ENCODE measurements around the gene RUBCN. TPM values are rescaled to one million over a fixed set of nuclear protein-coding genes. Genes with fewer than 3 reads are reported as not detected.
A peak's percentile ranks its signal among the peaks of the same experiment; 100 is the strongest.

RUBCN gene
- total and polyA plus RNA-seq, 10 of the 15 experiments (the other 5 are each of a cell fraction or from before 2014, with no cell fraction given) = 15.5 to 79.9 (median 40.4) TPM

DNA sequence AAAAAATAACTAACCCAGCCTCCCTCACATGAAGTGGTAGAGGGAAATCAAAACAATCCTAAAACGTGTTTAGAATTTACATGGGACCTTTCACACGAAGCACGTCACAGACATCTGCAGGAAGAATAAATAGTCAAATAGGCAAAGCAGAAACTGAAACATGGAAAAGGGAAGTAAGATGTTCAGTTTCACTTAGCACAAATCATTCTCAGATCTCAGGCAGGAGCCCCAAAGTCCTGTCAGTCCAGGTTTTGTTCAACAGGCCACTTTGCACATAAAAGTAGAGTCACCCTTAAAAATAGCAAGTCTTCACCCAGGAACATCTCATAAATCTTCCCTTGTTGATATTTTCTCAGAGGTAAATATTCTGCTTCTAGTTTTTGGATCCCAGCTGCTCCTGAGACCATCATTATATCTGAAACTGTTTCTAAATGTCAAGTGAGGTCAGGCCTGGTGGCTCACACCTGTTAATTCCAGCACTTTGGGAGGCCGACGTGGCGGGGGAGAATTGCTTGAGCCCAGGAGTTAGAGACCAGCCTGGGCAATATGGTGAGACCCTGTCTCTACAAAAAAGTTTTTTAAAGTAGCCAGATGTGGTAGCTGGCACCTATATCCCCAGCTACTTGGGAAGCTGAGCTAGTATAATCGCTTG lies 1.9 kb downstream of the RUBCN start (continued):
- TF ChIP-seq WRNIP1 (IDR thresholded peaks at IDR 0.05; ENCODE audit: borderline replicate concordance, low read depth, low read length) (no peak), CHD4 (IDR thresholded peaks at IDR 0.05) (no peak), MEF2B (IDR thresholded peaks at IDR 0.05; ENCODE audit: partially characterized antibody, poor library complexity, severe bottlenecking) (peak; percentile 29), E2F4 (IDR thresholded peaks at IDR 0.05; ENCODE audit: low read depth, low read length) (no peak), EP300 (IDR thresholded peaks at IDR 0.05; ENCODE audit: borderline replicate concordance in 1 of 2, control insufficient read depth in 1 of 2, low read depth in 2 of 2, low read length in 2 of 2) (peak; percentile 92 to 94; a peak in 3 of 4 replicates), SREBF2 (IDR thresholded peaks at IDR 0.05; ENCODE audit: low read length) (no peak), PBX3 (IDR thresholded peaks at IDR 0.05; ENCODE audit: insufficient replicate concordance, low read depth, low read length) (peak; percentile 34), TCF3 (IDR thresholded peaks at IDR 0.05; ENCODE audit: borderline replicate concordance, insufficient read depth, low read depth, low read length) (0 out of 2 replicates have a peak, but pooled peaks have one; percentile 29), ZNF24 (IDR thresholded peaks at IDR 0.05) (0 out of 2 replicates have a peak, but pooled peaks have one; percentile 4), CHD1 (IDR thresholded peaks at IDR 0.05; ENCODE audit: low read depth, low read length) (no peak), CTCF (IDR thresholded peaks at IDR 0.05 in 2 of 3, conservative IDR thresholded peaks at IDR 0.05 in 1 of 3; ENCODE audit: control insufficient read depth in 2 of 3, extremely low read depth in 1 of 3, insufficient read depth in 1 of 3, low read depth in 3 of 3, low read length in 3 of 3) (no peak), LARP7 (IDR thresholded peaks at IDR 0.05) (no peak), SKIL (IDR thresholded peaks at IDR 0.05; ENCODE audit: low read depth, poor library complexity, severe bottlenecking) (peak; percentile 73), ZNF274 (IDR thresholded peaks at IDR 0.05; ENCODE audit: insufficient read depth, insufficient read length) (no peak), ESRRA (IDR thresholded peaks at IDR 0.05; ENCODE audit: low read length) (no peak)
- TF ChIP-seq, protein P1, sequence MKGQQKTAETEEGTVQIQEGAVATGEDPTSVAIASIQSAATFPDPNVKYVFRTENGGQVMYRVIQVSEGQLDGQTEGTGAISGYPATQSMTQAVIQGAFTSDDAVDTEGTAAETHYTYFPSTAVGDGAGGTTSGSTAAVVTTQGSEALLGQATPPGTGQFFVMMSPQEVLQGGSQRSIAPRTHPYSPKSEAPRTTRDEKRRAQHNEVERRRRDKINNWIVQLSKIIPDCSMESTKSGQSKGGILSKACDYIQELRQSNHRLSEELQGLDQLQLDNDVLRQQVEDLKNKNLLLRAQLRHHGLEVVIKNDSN (IDR thresholded peaks at IDR 0.05; ENCODE audit: borderline replicate concordance, extremely low read length, insufficient read depth, low read depth, low read length) = no peak
- TF ChIP-seq, protein P2, sequence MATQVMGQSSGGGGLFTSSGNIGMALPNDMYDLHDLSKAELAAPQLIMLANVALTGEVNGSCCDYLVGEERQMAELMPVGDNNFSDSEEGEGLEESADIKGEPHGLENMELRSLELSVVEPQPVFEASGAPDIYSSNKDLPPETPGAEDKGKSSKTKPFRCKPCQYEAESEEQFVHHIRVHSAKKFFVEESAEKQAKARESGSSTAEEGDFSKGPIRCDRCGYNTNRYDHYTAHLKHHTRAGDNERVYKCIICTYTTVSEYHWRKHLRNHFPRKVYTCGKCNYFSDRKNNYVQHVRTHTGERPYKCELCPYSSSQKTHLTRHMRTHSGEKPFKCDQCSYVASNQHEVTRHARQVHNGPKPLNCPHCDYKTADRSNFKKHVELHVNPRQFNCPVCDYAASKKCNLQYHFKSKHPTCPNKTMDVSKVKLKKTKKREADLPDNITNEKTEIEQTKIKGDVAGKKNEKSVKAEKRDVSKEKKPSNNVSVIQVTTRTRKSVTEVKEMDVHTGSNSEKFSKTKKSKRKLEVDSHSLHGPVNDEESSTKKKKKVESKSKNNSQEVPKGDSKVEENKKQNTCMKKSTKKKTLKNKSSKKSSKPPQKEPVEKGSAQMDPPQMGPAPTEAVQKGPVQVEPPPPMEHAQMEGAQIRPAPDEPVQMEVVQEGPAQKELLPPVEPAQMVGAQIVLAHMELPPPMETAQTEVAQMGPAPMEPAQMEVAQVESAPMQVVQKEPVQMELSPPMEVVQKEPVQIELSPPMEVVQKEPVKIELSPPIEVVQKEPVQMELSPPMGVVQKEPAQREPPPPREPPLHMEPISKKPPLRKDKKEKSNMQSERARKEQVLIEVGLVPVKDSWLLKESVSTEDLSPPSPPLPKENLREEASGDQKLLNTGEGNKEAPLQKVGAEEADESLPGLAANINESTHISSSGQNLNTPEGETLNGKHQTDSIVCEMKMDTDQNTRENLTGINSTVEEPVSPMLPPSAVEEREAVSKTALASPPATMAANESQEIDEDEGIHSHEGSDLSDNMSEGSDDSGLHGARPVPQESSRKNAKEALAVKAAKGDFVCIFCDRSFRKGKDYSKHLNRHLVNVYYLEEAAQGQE (IDR thresholded peaks at IDR 0.05; ENCODE audit: low read depth, low read length) = no peak

Measured in GM12878 (cell line).